Keratinocyte (primary cell): Measurements from ENCODE around the gene SYTL2. TPM values are rescaled to one million over a fixed set of nuclear protein-coding genes. Genes with fewer than 3 reads are reported as not detected.

Experiments used
- DNase-seq: peaks from one replicate; pipeline ENCODE4 v3.0.0-alpha.2; 2011; ENCODE audit warnings: low read depth, missing footprints, low spot score
- FAIRE-seq: peaks from 2 replicates; lab custom pipeline; 2011; peaks lifted over from hg19 to GRCh38; lab: Jason Lieb, UNC
- H2AFZ ChIP-seq: 2 replicates; pipeline ENCODE4 v1.6.0; 2012; ENCODE audit warnings: low read length, control low read depth, inconsistent platforms; ENCODE audit not compliant: control insufficient read depth
- H3K27ac ChIP-seq: 2 replicates; pipeline ENCODE4 v1.5.1; 2011; ENCODE audit warnings: low read length; ENCODE audit not compliant: control insufficient read depth, insufficient read depth
- H3K27me3 ChIP-seq: 3 replicates; pipeline ENCODE4 v1.6.0; 2011; ENCODE audit warnings: low read length; ENCODE audit not compliant: control insufficient read depth, insufficient read depth; ENCODE audit errors: extremely low read depth
- H3K36me3 ChIP-seq, 2 experiments: 2 replicates in 1 of 2; 3 replicates in 1 of 2; pipeline ENCODE4 v1.5.1; 2011; ENCODE audit warnings: low read length in 2 of 2, mild to moderate bottlenecking in 1 of 2; ENCODE audit not compliant: control insufficient read depth in 2 of 2, insufficient read depth in 2 of 2; ENCODE audit errors: extremely low read depth in 1 of 2
- H3K4me1 ChIP-seq: 3 replicates; pipeline ENCODE4 v1.5.1; 2011; ENCODE audit warnings: low read length; ENCODE audit not compliant: control insufficient read depth, insufficient read depth; ENCODE audit errors: extremely low read depth
- H3K4me2 ChIP-seq: 3 replicates; pipeline ENCODE4 v1.6.0; 2011; ENCODE audit warnings: low read depth, low read length; ENCODE audit not compliant: control insufficient read depth, insufficient read depth; ENCODE audit errors: extremely low read depth
- H3K4me3 ChIP-seq, 3 experiments: fragments of 200-600 bp in 1 of 3; sonication (generic) in 1 of 3; 2 replicates in 2 of 3; 3 replicates in 1 of 3; pipeline ENCODE4 v1.5.1; 2011 to 2016; ENCODE audit warnings: low read length in 3 of 3, mild to moderate bottlenecking in 3 of 3, control low read depth in 2 of 3, inconsistent platforms in 1 of 3, low read depth in 1 of 3, mixed read lengths in 1 of 3, mixed run types in 1 of 3, moderate library complexity in 1 of 3; ENCODE audit not compliant: control insufficient read depth in 2 of 3, insufficient read depth in 2 of 3; ENCODE audit errors: extremely low read depth in 1 of 3
- H3K79me2 ChIP-seq: 2 replicates; pipeline ENCODE4 v1.6.0; 2012; ENCODE audit warnings: low read length; ENCODE audit not compliant: control insufficient read depth, insufficient read depth
- H3K9ac ChIP-seq: 3 replicates; pipeline ENCODE4 v1.6.0; 2011; ENCODE audit warnings: low read length; ENCODE audit not compliant: control insufficient read depth, insufficient read depth; ENCODE audit errors: extremely low read depth
- H3K9me1 ChIP-seq: 3 replicates; pipeline ENCODE4 v1.6.0; 2011; ENCODE audit warnings: low read length; ENCODE audit not compliant: control insufficient read depth, insufficient read depth; ENCODE audit errors: extremely low read depth
- H3K9me3 ChIP-seq: 2 replicates; pipeline ENCODE4 v1.5.1; 2012; ENCODE audit warnings: low read depth, low read length; ENCODE audit not compliant: control insufficient read depth
- H4K20me1 ChIP-seq: 3 replicates; pipeline ENCODE4 v1.6.0; 2011; ENCODE audit warnings: low read length; ENCODE audit not compliant: control insufficient read depth, insufficient read depth; ENCODE audit errors: extremely low read depth
- CTCF ChIP-seq, 3 experiments: IDR thresholded peaks in 1 of 3; conservative IDR thresholded peaks in 1 of 3; optimal IDR thresholded peaks in 1 of 3; 2 replicates in 2 of 3; 3 replicates in 1 of 3; pipeline versions ENCODE3 to v1.5.1; 2011; ENCODE audit warnings: low read length in 3 of 3, mild to moderate bottlenecking in 3 of 3, moderate library complexity in 2 of 3, control low read depth in 1 of 3, inconsistent platforms in 1 of 3; ENCODE audit not compliant: insufficient read depth in 2 of 3; ENCODE audit errors: extremely low read depth in 1 of 3
- EZH2 ChIP-seq: IDR thresholded peaks from one replicate; pipeline ENCODE4 v1.6.1; 2012; ENCODE audit warnings: inconsistent platforms, mild to moderate bottlenecking, low read length, moderate library complexity
- dilution Hi-C: fragments of 300-500 bp; cut with MboI; formaldehyde crosslinking; loops from one replicate; pipeline ENCODE4 v1.7.0; 2020; ENCODE audit warnings: low sequenced_read_pairs; ENCODE audit not compliant: extremely low pct_ligation_motif_present
- polyA plus RNA-seq, 5 experiments: library from polyadenylated mRNA; depleted of rRNA in 3 of 5; stranded (reverse) in 3 of 5; stranded (forward) in 1 of 5; unstranded in 1 of 5; fragments of >200 nt; gene quantifications; 1 replicate in 1 of 5; 2 replicates in 3 of 5; 3 replicates in 1 of 5; pipeline versions ENCODE4 v1.2.1 to v1.2.3, GENCODE V29; 2011 to 2012; ENCODE audit warnings: missing spikeins in 2 of 5, low read depth in 1 of 5, low replicate concordance in 1 of 5

The SYTL2 gene
- polyA plus RNA-seq, 1 donor (not counting 4 experiments of a cell fraction or from before 2014, with no cell fraction given): 3.1 TPM

- dilution Hi-C loops: no loop called here
- H3K79me2 ChIP-seq: no peaks in the 10 kb centered on the region
- no peaks in the 10 kb centered on the region for H3K9me3 ChIP-seq
- no peak overlapping the region for H3K4me2 ChIP-seq
- no peak for TF ChIP-seq EZH2
- no peak for TF ChIP-seq CTCF (optimal IDR thresholded peaks at IDR 0.05 in 1 of 3, IDR thresholded peaks at IDR 0.05 in 1 of 3, conservative IDR thresholded peaks at IDR 0.05 in 1 of 3; ENCODE audit: extremely low read depth in 1 of 3, insufficient read depth in 2 of 3, low read length in 3 of 3)
- no peaks in the 10 kb centered on the region for H3K27me3 ChIP-seq
- FAIRE-seq (no peak), DNase-seq (no peak)
- no peaks in the 10 kb centered on the region for H3K36me3 ChIP-seq
- no peak overlapping the region for H3K27ac ChIP-seq
- peaks cover 17% of the 10 kb centered on the region for H3K4me1 ChIP-seq
- H2AFZ ChIP-seq: no peak overlapping the region
- no peaks in the 10 kb centered on the region for H3K9me1 ChIP-seq
- no peak overlapping the region for H3K9ac ChIP-seq
- no peak overlapping the region for H3K4me3 ChIP-seq
- H4K20me1 ChIP-seq: no peaks in the 10 kb centered on the region
These were observed 5.6 kb downstream of the SYTL2 start for GRCh38 chr11:85805387-85805786.

- Histone ChIP-seq H3K27ac (no peak overlapping the region), H3K4me2 (no peak overlapping the region), H3K9ac (no peak overlapping the region), H2AFZ (no peak overlapping the region), H3K27me3 (no peaks in the 10 kb centered on the region), H4K20me1 (no peaks in the 10 kb centered on the region), H3K36me3 (no peaks in the 10 kb centered on the region), H3K4me3 (no peak overlapping the region), H3K4me1 (peaks cover 14% of the 10 kb centered on the region), H3K79me2 (no peaks in the 10 kb centered on the region), H3K9me1 (no peaks in the 10 kb centered on the region), H3K9me3 (no peaks in the 10 kb centered on the region)
- TF ChIP-seq EZH2: no peak
- no peak for TF ChIP-seq CTCF (optimal IDR thresholded peaks at IDR 0.05 in 1 of 3, IDR thresholded peaks at IDR 0.05 in 1 of 3, conservative IDR thresholded peaks at IDR 0.05 in 1 of 3; ENCODE audit: extremely low read depth in 1 of 3, insufficient read depth in 2 of 3, low read length in 3 of 3)
- FAIRE-seq: no peak
- no peak for DNase-seq
- dilution Hi-C loops: no loop called here
These were observed 7.0 kb downstream of the SYTL2 start for GRCh38 chr11:85803920-85804319.
